Muscle layer of duodenum (tissue), 2 donors: ENCODE results near the gene MPST.
A peak's percentile ranks its signal among the peaks of the same experiment; 100 is the strongest.
"Not testable (repeated sequence)": the region's sequence is repeated elsewhere in the genome, so short reads cannot be mapped to it uniquely, and the experiment has no call there.

ENCODE experiments used
- H3K27ac ChIP-seq: one replicate; pipeline ENCODE4 v1.7.0; 2013; ENCODE audit warnings: mild to moderate bottlenecking, low read length
- H3K27me3 ChIP-seq: one replicate; pipeline ENCODE4 v1.7.0; 2013; ENCODE audit warnings: low read depth, mild to moderate bottlenecking, control low read depth, low read length
- H3K36me3 ChIP-seq, 2 donors: one replicate each; pipeline ENCODE4 v1.7.0; 2013; ENCODE audit warnings: low read length in 2 of 2, control low read depth in 1 of 2, mild to moderate bottlenecking in 1 of 2; ENCODE audit not compliant: insufficient read depth in 2 of 2, control insufficient read depth in 1 of 2
- H3K4me1 ChIP-seq, 2 donors: one replicate each; pipeline ENCODE4 v1.7.0; 2013; ENCODE audit warnings: low read length in 2 of 2, mild to moderate bottlenecking in 2 of 2, control low read depth in 1 of 2, moderate library complexity in 1 of 2; ENCODE audit not compliant: insufficient read depth in 2 of 2, control insufficient read depth in 1 of 2
- H3K4me3 ChIP-seq, 2 donors: one replicate each; pipeline ENCODE4 v1.7.0; 2013; ENCODE audit warnings: low read length in 2 of 2, low read depth in 1 of 2, mild to moderate bottlenecking in 1 of 2
- H3K9me3 ChIP-seq, 2 donors: one replicate each; pipeline ENCODE4 v1.7.0; 2013; ENCODE audit warnings: low read length in 2 of 2, control low read depth in 1 of 2, mild to moderate bottlenecking in 1 of 2; ENCODE audit not compliant: control insufficient read depth in 1 of 2
- donor health status: healthy.

Gene MPST

DNA sequence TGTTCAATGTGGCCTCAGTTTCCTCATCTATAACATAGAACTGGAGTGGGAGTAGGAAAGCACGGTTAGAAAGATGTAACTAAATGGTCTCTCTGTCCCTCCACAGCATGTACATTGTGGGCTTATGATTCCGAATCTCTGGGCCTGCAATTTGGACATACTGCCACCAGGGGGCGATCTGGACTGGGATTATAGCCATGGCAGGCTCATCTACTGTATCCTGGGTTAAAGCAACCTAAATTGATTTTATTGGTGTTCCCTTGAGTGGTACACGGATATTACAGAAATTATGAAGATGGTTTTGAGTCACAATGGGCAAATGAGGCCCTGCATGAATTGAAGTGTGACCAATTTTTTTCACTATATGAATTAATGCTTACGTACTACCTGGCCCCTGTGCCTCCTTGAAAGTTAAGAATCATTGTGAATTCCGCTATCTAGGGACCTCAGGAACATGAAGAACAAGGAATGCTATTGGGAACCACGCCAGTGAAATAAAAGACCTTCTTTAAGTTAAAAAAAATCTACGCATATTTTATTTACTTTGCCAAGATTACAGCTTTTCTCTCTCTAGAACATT lies 33.2 kb upstream of the MPST start:
- H3K27ac ChIP-seq, result no peak overlapping the region
- peak overlapping the region in 1 of 2 donors; percentile 6 for H3K4me3 ChIP-seq
- H3K27me3 ChIP-seq, result peaks cover 4% of the 10 kb centered on the region
- no peaks in the 10 kb centered on the region for H3K36me3 ChIP-seq
- H3K9me3 ChIP-seq, result peaks cover 9 to 17% of the 10 kb centered on the region in 2 donors
- no peaks in the 10 kb centered on the region for H3K4me1 ChIP-seq

DNA sequence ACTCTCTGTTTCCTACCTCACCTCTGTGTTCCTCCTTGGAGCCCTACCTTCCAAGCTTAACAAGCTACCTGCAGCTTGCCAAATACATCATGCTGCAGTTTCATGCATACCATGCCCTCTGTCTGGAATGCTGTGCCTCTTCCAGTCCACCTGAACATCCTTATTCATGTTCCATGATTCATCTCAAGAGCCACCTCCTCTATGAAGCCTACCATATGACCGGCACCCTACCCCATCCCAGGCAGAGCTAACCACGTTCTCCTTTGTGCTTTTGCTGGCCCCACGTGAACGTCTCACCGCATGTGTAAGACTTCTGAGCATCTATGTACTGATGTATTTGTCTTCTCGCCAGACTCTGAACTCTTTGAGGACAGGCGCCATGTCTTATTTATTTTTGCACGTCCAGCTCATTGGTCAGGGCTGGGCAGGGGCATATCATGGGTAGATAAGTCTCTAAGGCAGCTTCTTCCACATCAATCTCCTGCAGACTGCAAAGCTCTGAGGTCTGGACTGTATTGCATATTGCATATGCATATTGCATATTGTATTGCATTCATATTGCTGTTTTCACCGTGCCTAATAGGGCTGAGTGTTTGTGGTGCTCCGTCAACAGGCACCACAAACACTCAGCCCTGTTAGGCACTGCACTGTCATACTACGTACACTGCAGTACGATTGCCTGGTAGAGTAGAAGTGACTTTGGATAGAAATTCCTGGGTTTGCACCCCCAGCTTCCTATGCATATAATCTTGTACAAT lies 31.3 kb upstream of the MPST start:
- Histone ChIP-seq H3K4me3 (no peak overlapping the region), H3K27me3 (peaks cover 4% of the 10 kb centered on the region)

DNA sequence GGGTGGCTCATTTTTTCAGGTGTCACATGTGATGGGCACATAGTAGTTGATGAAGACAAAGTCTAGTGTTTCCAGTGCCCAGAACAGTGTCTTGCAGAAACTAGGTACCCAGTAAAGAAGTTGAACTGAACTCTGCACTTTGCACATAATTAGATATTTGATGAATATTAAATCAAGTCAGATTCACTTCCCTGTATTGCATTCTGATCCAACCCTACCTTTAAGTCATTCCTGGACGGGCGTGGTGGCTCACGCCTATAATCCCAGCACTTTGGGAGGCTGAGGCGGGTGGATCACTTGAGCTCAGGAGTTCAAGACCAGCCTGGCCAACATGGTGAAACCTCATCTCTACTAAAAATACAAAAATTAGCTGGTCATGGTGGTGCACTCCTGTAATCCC lies 30.5 kb upstream of the MPST start:
- not testable (repeated sequence) for H3K36me3 ChIP-seq, H3K4me3 ChIP-seq, H3K27me3 ChIP-seq, H3K27ac ChIP-seq, H3K4me1 ChIP-seq
- peaks cover 9 to 17% of the 10 kb centered on the region in 2 donors for H3K9me3 ChIP-seq

More for the DNA sequence above, 31.3 kb upstream of the MPST start:
- Histone ChIP-seq H3K27ac (no peak overlapping the region), H3K36me3 (no peaks in the 10 kb centered on the region), H3K9me3 (peaks cover 9 to 17% of the 10 kb centered on the region in 2 donors), H3K4me1 (no peaks in the 10 kb centered on the region)

DNA sequence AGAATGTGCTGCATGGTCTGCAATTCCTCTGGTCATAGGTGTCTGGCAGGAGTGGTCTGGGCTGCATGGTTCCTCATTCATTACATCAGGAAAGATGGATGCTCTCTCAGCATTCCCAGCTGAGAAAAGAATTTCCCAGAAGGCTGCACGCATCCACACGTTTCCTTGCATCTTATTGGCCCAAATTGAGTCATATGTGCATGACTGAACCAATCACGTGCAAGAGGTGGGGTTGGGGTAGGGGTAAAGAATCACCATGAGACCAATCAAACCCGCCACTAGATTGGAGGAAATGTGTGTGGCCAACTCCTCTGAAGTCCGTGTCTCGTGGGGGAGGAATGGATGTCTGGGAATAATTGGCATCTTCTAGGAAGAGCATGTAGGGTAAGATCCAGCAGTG lies 29.1 kb upstream of the MPST start:
- no peaks in the 10 kb centered on the region for H3K36me3 ChIP-seq
- no peak overlapping the region for H3K27ac ChIP-seq
- no peak overlapping the region for H3K4me3 ChIP-seq
- H3K4me1 ChIP-seq, result no peaks in the 10 kb centered on the region
- peaks cover 4% of the 10 kb centered on the region for H3K27me3 ChIP-seq
- peaks cover 9 to 13% of the 10 kb centered on the region in 2 donors for H3K9me3 ChIP-seq

DNA sequence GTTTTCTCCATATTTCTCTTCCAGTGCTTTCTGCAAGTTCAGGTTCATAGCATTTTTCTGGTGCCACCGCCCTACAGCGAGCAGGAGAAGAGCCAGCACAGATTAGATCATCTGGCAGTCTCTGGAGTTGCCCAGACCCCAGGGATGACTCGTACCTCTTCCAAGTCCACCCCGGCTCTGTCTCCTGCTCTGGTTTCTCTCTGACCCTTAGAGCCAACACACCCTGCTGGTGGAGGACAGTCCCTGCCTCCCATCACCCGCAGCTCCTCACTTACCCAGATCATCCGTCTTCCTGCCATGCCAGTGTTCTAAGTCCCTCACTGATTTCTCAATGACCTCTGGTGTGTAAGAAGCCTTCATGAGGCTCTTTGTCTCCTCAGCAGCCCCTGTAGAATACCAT lies 28.3 kb upstream of the MPST start:
- Histone ChIP-seq H3K27me3 (peaks cover 4% of the 10 kb centered on the region), H3K4me3 (no peak overlapping the region), H3K36me3 (no peaks in the 10 kb centered on the region), H3K9me3 (peaks cover 3 to 6% of the 10 kb centered on the region in 2 donors), H3K4me1 (no peaks in the 10 kb centered on the region), H3K27ac (no peak overlapping the region)

DNA sequence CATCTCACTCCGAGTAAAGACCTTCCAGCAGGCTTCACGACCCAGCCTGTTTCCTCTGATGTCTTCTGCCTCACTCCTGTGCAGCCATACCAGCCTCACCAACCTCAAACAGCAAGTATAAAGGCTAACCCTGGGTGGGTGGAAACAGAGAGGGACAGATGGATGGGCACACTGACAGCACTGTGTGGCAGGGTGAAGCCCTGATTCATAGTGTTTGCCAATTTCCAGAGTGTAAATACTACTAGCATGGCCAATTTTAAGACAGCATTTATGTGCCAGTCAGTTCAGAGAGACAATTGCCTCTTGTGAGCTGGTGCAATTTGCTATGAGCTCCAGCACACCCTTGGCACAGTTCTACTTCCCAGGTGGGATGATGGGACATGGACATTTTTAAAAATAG lies 21.8 kb upstream of the MPST start:
- Histone ChIP-seq H3K4me3 (no peak overlapping the region), H3K27ac (no peak overlapping the region), H3K27me3 (no peaks in the 10 kb centered on the region)

DNA sequence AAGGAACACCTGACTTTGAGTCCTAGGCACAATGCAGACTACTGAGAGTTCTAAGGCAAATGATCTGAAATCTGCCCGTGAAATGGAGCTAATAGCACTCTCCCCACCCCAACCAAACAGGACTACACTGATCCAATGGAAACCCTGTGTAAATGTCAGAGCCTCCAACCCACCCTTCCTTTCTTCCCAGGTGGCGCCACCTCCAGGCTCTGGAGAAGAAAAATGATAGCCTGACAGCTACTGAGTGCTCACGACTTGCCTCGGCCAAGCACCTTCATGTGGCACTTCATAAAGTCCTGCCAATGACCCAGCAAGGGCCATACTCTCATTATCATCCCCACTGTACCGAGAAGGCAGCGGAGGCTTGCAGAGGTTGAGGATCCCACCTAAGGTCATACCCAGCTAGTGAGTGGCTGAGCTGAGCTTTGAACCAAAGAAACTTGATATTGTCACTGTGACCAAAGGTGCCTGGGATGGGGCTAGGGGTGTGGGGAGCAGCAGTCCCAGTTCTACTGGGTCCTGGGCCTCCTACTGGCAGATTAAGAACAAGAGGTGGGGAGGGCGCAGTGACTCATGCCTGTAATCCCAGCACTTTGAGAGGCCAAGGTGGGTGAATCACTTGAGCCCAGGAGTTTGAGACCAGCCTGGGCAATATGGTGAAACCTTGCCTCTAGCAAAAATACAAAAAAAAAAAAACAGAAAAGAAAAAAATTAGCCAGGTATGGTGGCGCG lies 20.8 kb upstream of the MPST start:
- no peak overlapping the region for H3K4me3 ChIP-seq
- H3K27ac ChIP-seq, result no peak overlapping the region
- H3K27me3 ChIP-seq, result no peaks in the 10 kb centered on the region
- no peaks in the 10 kb centered on the region for H3K36me3 ChIP-seq
- H3K9me3 ChIP-seq, result no peaks in the 10 kb centered on the region
- no peaks in the 10 kb centered on the region for H3K4me1 ChIP-seq

More for the DNA sequence above, 21.8 kb upstream of the MPST start:
- Histone ChIP-seq H3K4me1 (no peaks in the 10 kb centered on the region), H3K36me3 (no peaks in the 10 kb centered on the region), H3K9me3 (no peaks in the 10 kb centered on the region)

DNA sequence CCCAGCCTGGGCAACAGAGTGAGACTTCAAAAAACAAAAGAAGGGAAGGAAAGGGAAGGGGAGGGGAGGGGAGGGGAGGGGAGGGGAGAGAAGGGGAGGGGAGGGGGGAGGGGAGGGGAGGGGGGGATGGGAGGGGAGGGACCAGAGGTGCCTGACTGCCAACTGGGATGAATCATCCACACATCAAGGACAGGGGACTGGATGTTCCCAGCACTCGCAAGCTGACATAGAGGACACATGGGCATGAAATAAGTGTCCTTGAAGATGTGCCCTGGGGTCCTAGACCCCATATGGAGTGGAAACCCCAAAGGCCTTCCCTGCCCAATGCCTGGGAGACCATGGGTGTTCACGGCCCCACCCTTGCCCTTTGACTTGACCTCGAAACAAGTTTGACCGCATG lies 20.1 kb upstream of the MPST start:
- Histone ChIP-seq H3K4me3 (no peak overlapping the region), H3K4me1 (no peaks in the 10 kb centered on the region), H3K36me3 (no peaks in the 10 kb centered on the region), H3K27ac (no peak overlapping the region), H3K9me3 (no peaks in the 10 kb centered on the region), H3K27me3 (no peaks in the 10 kb centered on the region)

DNA sequence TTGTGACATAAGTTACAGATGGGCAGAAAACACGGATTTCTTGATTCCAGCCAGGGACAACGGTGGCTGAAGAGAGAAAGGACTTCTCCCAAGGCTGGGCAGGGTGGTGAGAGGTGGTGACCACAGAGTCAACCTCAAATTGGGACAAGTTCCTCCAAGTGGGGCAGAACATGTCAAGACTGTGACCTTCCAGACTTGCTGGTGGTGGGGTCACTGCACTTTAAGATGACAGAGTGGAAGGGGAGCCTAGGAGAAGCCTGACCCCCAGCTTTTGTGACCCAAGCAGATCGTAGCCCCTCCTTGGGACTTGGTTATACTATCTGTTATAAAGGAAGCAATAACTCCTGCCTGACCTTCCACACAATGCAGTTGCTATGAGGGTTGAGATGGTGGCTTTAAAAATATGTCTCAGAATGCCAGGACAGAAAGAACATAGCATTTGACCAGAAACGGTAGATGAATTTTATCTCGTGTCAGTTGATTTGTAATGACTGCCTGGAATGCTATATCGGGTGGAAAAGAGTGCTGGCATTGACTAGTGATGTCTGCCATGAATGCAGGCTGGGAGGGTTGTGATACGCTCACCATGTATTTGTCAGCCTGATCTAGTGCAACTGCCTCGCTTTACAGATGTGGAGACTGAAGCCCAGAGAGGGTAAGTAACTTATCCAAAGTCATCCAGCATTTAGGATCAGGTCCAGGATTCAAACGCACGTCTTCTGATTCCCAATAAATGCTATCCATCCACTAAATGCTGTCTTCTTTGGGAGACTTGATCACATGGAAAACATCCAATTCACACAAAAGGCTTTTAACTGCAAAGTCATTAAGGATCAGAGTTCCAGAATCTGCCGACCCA lies 18.6 kb upstream of the MPST start:
- H3K27ac ChIP-seq, result no peak overlapping the region
- H3K27me3 ChIP-seq, result no peaks in the 10 kb centered on the region
- H3K4me3 ChIP-seq, result no peak overlapping the region
- H3K36me3 ChIP-seq, result no peaks in the 10 kb centered on the region
- no peaks in the 10 kb centered on the region for H3K4me1 ChIP-seq
- no peaks in the 10 kb centered on the region for H3K9me3 ChIP-seq

DNA sequence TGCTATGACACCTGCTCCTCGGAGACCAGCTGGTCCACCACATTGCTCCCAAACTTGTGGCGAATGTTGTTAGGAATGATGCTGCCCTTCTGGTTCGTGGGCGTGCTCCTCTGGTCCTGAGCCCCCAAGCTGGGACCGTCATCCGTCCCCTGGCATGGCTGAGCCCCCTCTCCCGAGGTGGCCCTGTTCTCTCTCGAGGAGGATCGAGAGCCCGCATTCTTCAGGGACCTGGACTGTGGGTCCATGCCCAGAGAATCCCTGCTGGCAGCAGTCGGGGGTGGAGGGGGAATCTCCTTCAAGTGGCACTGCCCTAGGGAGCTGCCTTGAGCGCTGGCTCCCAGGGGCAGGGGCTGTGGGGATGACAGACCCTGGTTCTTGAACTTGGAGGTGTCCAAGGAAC lies 17.7 kb upstream of the MPST start:
- H3K9me3 ChIP-seq, result no peaks in the 10 kb centered on the region
- no peaks in the 10 kb centered on the region for H3K36me3 ChIP-seq
- H3K4me3 ChIP-seq, result no peak overlapping the region
- H3K27ac ChIP-seq, result no peak overlapping the region
- no peaks in the 10 kb centered on the region for H3K27me3 ChIP-seq
- no peaks in the 10 kb centered on the region for H3K4me1 ChIP-seq

DNA sequence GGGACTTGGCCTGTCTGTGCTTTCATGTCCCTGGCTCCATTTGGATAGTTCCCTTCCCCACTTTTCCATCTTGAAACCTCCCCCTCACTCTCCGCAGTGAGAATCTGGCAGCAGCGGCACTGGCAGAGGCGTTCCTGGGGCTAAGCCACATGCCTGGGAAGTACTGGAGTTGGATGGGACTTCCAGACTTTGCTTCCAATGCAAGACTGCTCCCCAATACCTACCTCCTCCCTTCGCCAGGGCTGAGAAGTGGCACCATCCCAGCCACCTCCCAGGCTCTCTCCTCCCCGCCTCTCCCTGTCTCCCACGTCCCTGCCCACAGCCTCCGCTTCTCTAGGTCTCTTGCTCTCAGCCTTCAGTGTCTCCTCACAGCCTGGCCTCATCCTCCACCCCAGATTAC lies 16.9 kb upstream of the MPST start:
- H3K4me3 ChIP-seq, result no peak overlapping the region
- no peaks in the 10 kb centered on the region for H3K9me3 ChIP-seq
- H3K27me3 ChIP-seq, result no peaks in the 10 kb centered on the region
- no peak overlapping the region for H3K27ac ChIP-seq
- H3K4me1 ChIP-seq, result no peaks in the 10 kb centered on the region
- no peaks in the 10 kb centered on the region for H3K36me3 ChIP-seq
